Esophagus muscularis mucosa (tissue), 4 donors: ENCODE data around the gene ACVRL1.

Experiments
- EP300 ChIP-seq: sonication (generic); formaldehyde crosslinking; IDR thresholded peaks from one replicate; pipeline ENCODE4 v1.6.1; 2017; ENCODE audit warnings: antibody characterized with exemption
- POLR2A ChIP-seq: fragments of 450-650 bp; IDR thresholded peaks from one replicate; pipeline ENCODE4 v1.6.1; 2017; ENCODE audit warnings: antibody characterized with exemption, moderate library complexity, mild to moderate bottlenecking, low read depth
- POLR2AphosphoS5 ChIP-seq, 2 donors: sonication (generic); formaldehyde crosslinking; IDR thresholded peaks; one replicate each; pipeline ENCODE4 v1.6.1; 2017; ENCODE audit warnings: antibody characterized with exemption in 2 of 2
- TF ChIP-seq, protein P1 (sequence below), 3 experiments: fragments of 200-600 bp in 2 of 3; fragments of 450-650 bp in 1 of 3; sonication (generic) in 2 of 3; IDR thresholded peaks; one replicate each; pipeline ENCODE4 v1.5.1; 2017 to 2019; ENCODE audit warnings: antibody characterized with exemption in 3 of 3, mild to moderate bottlenecking in 2 of 3, moderate library complexity in 1 of 3

- TF ChIP-seq, protein P1, sequence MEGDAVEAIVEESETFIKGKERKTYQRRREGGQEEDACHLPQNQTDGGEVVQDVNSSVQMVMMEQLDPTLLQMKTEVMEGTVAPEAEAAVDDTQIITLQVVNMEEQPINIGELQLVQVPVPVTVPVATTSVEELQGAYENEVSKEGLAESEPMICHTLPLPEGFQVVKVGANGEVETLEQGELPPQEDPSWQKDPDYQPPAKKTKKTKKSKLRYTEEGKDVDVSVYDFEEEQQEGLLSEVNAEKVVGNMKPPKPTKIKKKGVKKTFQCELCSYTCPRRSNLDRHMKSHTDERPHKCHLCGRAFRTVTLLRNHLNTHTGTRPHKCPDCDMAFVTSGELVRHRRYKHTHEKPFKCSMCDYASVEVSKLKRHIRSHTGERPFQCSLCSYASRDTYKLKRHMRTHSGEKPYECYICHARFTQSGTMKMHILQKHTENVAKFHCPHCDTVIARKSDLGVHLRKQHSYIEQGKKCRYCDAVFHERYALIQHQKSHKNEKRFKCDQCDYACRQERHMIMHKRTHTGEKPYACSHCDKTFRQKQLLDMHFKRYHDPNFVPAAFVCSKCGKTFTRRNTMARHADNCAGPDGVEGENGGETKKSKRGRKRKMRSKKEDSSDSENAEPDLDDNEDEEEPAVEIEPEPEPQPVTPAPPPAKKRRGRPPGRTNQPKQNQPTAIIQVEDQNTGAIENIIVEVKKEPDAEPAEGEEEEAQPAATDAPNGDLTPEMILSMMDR (IDR thresholded peaks at IDR 0.05), result no peak
- TF ChIP-seq POLR2AphosphoS5 (IDR thresholded peaks at IDR 0.05) (no peak), POLR2A (no peak), EP300 (no peak)
Observed at GRCh38 chr12:51949342-51950030, 42.2 kb downstream of the ACVRL1 start.
